HL-60 (cell line): ENCODE data around the gene FFAR1. TPM values are rescaled to one million over a fixed set of nuclear protein-coding genes. Genes with fewer than 3 reads are reported as not detected.

Source experiments
- DNase-seq, 2 experiments: peaks; one replicate each; pipeline ENCODE4 v3.0.0-alpha.2; 2010 to 2020; ENCODE audit warnings: low read depth in 1 of 2, low spot score in 1 of 2
- H3K27ac ChIP-seq: fragments of 250-450 bp; sonication (Bioruptor Pico); replicated peaks from 2 replicates; pipeline ENCODE4 v1.5.1; 2020; ENCODE audit warnings: mild to moderate bottlenecking, moderate library complexity
- H3K27me3 ChIP-seq: fragments of 250-450 bp; sonication (Bioruptor Pico); 2 replicates; pipeline ENCODE4 v1.5.1; 2021; ENCODE audit warnings: mild to moderate bottlenecking, moderate library complexity; ENCODE audit not compliant: insufficient read depth, poor library complexity, severe bottlenecking
- H3K4me3 ChIP-seq: replicated peaks from 2 replicates; pipeline ENCODE4 v1.5.1; 2011; ENCODE audit warnings: mild to moderate bottlenecking, control low read depth, low read length; ENCODE audit not compliant: insufficient read depth
- CTCF ChIP-seq: IDR thresholded peaks from one replicate; pipeline ENCODE4 v1.5.1; 2011; ENCODE audit warnings: low read length, control low read depth, inconsistent platforms; ENCODE audit not compliant: insufficient read depth
- GABPA ChIP-seq: IDR thresholded peaks from 2 replicates; pipeline ENCODE4 v1.6.1; 2012; ENCODE audit warnings: low read depth
- POLR2AphosphoS5 ChIP-seq: IDR thresholded peaks from 2 replicates; pipeline ENCODE4 v1.6.1; 2012; ENCODE audit warnings: low read depth
- REST ChIP-seq: IDR thresholded peaks from 2 replicates; pipeline ENCODE4 v1.6.1; 2012; ENCODE audit warnings: low read depth; ENCODE audit not compliant: insufficient replicate concordance
- SPI1 ChIP-seq: IDR thresholded peaks from 2 replicates; pipeline ENCODE4 v1.6.1; 2012; ENCODE audit warnings: low read depth, mild to moderate bottlenecking, borderline replicate concordance
- microRNA-seq: library from miRNA; unstranded; fragments of <30 nt; microRNA quantifications from one replicate; pipeline ENCODE4, GENCODE V29; 2018

Gene FFAR1

GRCh38 chr19:35396240-35396885 is 48.7 kb downstream of the FFAR1 start:
- no peak for DNase-seq
- Histone ChIP-seq H3K27ac (no peak overlapping the region), H3K27me3 (no peaks in the 10 kb centered on the region), H3K4me3 (no peak overlapping the region)
- TF ChIP-seq REST (no peak), SPI1 (no peak), GABPA (no peak), CTCF (no peak), POLR2AphosphoS5 (no peak)

- TF ChIP-seq POLR2AphosphoS5 (no peak), CTCF (no peak), GABPA (no peak), REST (no peak), SPI1 (no peak)
- no peak for DNase-seq
- H3K27ac ChIP-seq, result no peak overlapping the region
- no peak overlapping the region for H3K4me3 ChIP-seq
- H3K27me3 ChIP-seq, result no peaks in the 10 kb centered on the region
Measured at GRCh38 chr19:35397064-35397463, 49.4 kb downstream of the FFAR1 start.

Small RNA genes within 50 kb of the gene (microRNA-seq; reads per million reads assigned to microRNA genes)
- gene MIR5196, result not detected
